Panc1 (cell line): Measurements from ENCODE around the gene ALK. TPM values are rescaled to one million over a fixed set of nuclear protein-coding genes. Genes with fewer than 3 reads are reported as not detected.

ENCODE experiments used
- ATAC-seq: fragments of 200-7000 bp; cut with Tn5 transposase; 2 replicates; pipeline ENCODE4 v1.9.1; 2020; ENCODE audit warnings: mild to moderate bottlenecking, moderate library complexity
- BruUV-seq: library from RNA; stranded (reverse); fragments of 400-500 nt; replicated peaks from 2 replicates; lab custom pipeline; 2021; lab: Mats Ljungman, UMichigan
- CTCF ChIA-PET: fragments of 300-600 bp; sonication (Branson Sonifier 250); formaldehyde crosslinking; loops from one replicate; lab custom pipeline; 2022; ENCODE audit warnings: antibody characterized with exemption; lab: Charles Lee
- POLR2A ChIA-PET: fragments of 300-600 bp; sonication (Branson Sonifier 250); formaldehyde crosslinking; loops from one replicate; lab custom pipeline; 2022; ENCODE audit warnings: antibody characterized with exemption; lab: Charles Lee
- DNase-seq: peaks from one replicate; pipeline ENCODE4 v3.0.0-alpha.2; 2010; ENCODE audit warnings: low read depth, low spot score
- H3K27ac ChIP-seq: 2 replicates; pipeline ENCODE4 v1.5.1; 2011; ENCODE audit warnings: mild to moderate bottlenecking, low read length, inconsistent platforms
- H3K27me3 ChIP-seq: fragments of 200-500 bp; sonication (Bioruptor generic); 2 replicates; pipeline ENCODE4 v1.6.0; 2014; ENCODE audit warnings: low read length, inconsistent platforms; ENCODE audit not compliant: control insufficient read depth, insufficient read depth
- H3K36me3 ChIP-seq: fragments of 200-500 bp; sonication (Bioruptor generic); 2 replicates; pipeline ENCODE4 v1.5.1; 2014; ENCODE audit warnings: inconsistent platforms, mild to moderate bottlenecking, low read length, moderate library complexity; ENCODE audit not compliant: control insufficient read depth, insufficient read depth
- H3K4me1 ChIP-seq: 2 replicates; pipeline ENCODE4 v1.5.1; 2011; ENCODE audit warnings: inconsistent platforms, mild to moderate bottlenecking, low read length, moderate library complexity; ENCODE audit not compliant: control insufficient read depth, insufficient read depth
- H3K4me3 ChIP-seq, 2 experiments: 2 replicates each; pipeline ENCODE4 v1.5.1; 2011 to 2012; ENCODE audit warnings: low read depth in 2 of 2, low read length in 2 of 2, mild to moderate bottlenecking in 2 of 2, inconsistent platforms in 1 of 2, moderate library complexity in 1 of 2
- H3K9me3 ChIP-seq: fragments of 200-500 bp; sonication (Bioruptor generic); 2 replicates; pipeline ENCODE4 v1.5.1; 2014; ENCODE audit warnings: low read depth, mild to moderate bottlenecking, inconsistent platforms, low read length, moderate library complexity; ENCODE audit not compliant: control insufficient read depth, insufficient read depth
- POLR2AphosphoS5 ChIP-seq: IDR thresholded peaks from 2 replicates; pipeline ENCODE4 v1.6.1; 2012; ENCODE audit warnings: mild to moderate bottlenecking, low read depth, low read length, moderate library complexity
- SIN3A ChIP-seq: IDR thresholded peaks from 2 replicates; pipeline ENCODE4 v1.6.1; 2012; ENCODE audit warnings: low read depth, mild to moderate bottlenecking, low read length, moderate library complexity, borderline replicate concordance; ENCODE audit not compliant: insufficient read depth
- TCF7L2 ChIP-seq: IDR thresholded peaks from 2 replicates; pipeline ENCODE4 v1.6.1; 2011; ENCODE audit warnings: mild to moderate bottlenecking, low read depth, low read length, inconsistent platforms
- in situ Hi-C: cut with HindIII; loops from 2 replicates; pipeline ENCODE4 v1.10.0; 2016; ENCODE audit warnings: low sequenced_read_pairs, low pct_unique_long_range_greater_than_20kb
- intact Hi-C: fragments of 100-400 bp; cut with micrococcal nuclease; formaldehyde crosslinking; loops from one replicate; pipeline ENCODE4 v1.10.0; 2022; ENCODE audit not compliant: unreplicated experiment
- total RNA-seq: library from RNA; stranded (reverse); gene quantifications from one replicate; pipeline ENCODE4 v1.2.1, GENCODE V29; 2021; ENCODE audit not compliant: unreplicated experiment
- TF ChIP-seq, protein P1 (sequence below): fragments of 450-650 bp; IDR thresholded peaks from 2 replicates; pipeline ENCODE4 v1.5.1; 2017; ENCODE audit warnings: mild to moderate bottlenecking
- TF ChIP-seq, protein P2 (sequence below), 2 experiments: IDR thresholded peaks; 2 replicates each; pipeline ENCODE4 v1.6.1; 2011 to 2012; ENCODE audit warnings: low read depth in 2 of 2, control low read depth in 1 of 2, low read length in 1 of 2, mild to moderate bottlenecking in 1 of 2, moderate library complexity in 1 of 2; ENCODE audit not compliant: insufficient read depth in 1 of 2

The ALK gene
- total RNA-seq, 1 experiment from 2014 or later: not detected

DNA sequence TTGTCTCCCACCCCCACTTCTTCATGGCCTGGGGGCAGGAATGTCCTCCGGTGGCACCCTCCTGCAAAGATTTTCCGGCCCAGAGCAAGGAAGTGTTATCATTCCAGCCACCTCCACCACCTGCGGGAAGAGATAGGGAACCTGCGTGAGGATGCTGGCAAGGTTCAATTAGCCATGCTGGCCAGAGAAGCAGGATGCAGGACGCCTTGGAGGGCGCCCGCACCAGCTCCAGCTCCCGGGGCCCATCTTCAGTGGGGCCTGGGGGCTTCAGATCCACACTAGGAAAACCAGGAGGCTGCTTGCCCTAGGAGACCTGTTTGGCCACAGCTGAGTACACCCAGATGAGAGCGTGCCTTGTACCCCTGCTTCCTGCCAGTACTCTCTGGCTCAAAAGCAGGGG lies 692.4 kb downstream of the ALK start:
- Histone ChIP-seq H3K4me1 (no peaks in the 10 kb centered on the region), H3K9me3 (no peaks in the 10 kb centered on the region), H3K4me3 (no peak overlapping the region), H3K36me3 (no peaks in the 10 kb centered on the region), H3K27me3 (peaks cover 5% of the 10 kb centered on the region), H3K27ac (no peak overlapping the region)
- DNase-seq (no peak), ATAC-seq (no peak)
- in situ Hi-C loops: no loop called here
- CTCF ChIA-PET: no interaction called here
- intact Hi-C loops: no loop called here
- BruUV-seq: no TSS peak
- POLR2A ChIA-PET: no interaction called here
- TF ChIP-seq, protein P1, sequence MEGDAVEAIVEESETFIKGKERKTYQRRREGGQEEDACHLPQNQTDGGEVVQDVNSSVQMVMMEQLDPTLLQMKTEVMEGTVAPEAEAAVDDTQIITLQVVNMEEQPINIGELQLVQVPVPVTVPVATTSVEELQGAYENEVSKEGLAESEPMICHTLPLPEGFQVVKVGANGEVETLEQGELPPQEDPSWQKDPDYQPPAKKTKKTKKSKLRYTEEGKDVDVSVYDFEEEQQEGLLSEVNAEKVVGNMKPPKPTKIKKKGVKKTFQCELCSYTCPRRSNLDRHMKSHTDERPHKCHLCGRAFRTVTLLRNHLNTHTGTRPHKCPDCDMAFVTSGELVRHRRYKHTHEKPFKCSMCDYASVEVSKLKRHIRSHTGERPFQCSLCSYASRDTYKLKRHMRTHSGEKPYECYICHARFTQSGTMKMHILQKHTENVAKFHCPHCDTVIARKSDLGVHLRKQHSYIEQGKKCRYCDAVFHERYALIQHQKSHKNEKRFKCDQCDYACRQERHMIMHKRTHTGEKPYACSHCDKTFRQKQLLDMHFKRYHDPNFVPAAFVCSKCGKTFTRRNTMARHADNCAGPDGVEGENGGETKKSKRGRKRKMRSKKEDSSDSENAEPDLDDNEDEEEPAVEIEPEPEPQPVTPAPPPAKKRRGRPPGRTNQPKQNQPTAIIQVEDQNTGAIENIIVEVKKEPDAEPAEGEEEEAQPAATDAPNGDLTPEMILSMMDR: no peak
- TF ChIP-seq SIN3A (no peak), TCF7L2 (no peak), POLR2AphosphoS5 (no peak)
- TF ChIP-seq, protein P2, sequence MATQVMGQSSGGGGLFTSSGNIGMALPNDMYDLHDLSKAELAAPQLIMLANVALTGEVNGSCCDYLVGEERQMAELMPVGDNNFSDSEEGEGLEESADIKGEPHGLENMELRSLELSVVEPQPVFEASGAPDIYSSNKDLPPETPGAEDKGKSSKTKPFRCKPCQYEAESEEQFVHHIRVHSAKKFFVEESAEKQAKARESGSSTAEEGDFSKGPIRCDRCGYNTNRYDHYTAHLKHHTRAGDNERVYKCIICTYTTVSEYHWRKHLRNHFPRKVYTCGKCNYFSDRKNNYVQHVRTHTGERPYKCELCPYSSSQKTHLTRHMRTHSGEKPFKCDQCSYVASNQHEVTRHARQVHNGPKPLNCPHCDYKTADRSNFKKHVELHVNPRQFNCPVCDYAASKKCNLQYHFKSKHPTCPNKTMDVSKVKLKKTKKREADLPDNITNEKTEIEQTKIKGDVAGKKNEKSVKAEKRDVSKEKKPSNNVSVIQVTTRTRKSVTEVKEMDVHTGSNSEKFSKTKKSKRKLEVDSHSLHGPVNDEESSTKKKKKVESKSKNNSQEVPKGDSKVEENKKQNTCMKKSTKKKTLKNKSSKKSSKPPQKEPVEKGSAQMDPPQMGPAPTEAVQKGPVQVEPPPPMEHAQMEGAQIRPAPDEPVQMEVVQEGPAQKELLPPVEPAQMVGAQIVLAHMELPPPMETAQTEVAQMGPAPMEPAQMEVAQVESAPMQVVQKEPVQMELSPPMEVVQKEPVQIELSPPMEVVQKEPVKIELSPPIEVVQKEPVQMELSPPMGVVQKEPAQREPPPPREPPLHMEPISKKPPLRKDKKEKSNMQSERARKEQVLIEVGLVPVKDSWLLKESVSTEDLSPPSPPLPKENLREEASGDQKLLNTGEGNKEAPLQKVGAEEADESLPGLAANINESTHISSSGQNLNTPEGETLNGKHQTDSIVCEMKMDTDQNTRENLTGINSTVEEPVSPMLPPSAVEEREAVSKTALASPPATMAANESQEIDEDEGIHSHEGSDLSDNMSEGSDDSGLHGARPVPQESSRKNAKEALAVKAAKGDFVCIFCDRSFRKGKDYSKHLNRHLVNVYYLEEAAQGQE (IDR thresholded peaks at IDR 0.05; ENCODE audit: insufficient read depth in 1 of 2, low read depth in 2 of 2, low read length in 1 of 2): no peak

DNA sequence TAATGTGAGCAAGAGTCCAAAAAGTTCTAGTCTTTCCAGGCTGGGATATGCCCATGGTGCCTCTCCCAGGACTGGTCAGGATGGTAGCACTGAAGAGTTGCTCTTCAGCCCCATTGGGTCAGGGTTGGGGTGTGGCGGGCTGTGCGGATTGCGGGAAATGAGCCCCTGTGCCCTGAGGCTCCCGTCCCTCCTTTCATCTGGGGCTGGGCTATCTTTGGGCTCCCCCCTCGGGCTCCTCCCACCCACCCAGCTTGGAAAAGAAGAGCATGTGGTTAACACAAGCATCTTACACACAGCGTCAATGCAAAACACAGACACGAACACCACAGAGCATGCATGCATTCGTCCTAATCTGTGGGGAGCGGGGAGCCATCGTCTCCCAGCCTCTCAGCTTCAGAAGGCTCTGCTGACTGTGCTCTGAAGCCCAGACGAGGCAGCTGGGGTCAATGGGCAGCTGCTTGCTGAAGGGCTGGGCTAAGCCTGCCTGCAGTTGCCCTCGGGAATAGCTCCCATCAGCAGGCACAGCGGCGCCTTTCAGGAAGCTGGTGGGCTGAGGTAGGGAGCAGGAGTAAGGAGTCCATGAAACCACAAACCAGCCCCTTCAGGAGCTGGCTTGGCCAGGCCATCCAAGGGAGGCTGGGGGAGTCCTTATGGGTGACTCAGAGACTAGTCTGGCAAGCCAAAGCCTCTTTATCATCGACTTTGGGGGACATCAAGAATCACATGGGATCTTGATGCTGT lies 693.3 kb downstream of the ALK start:
- ChIA-PET CTCF (interaction anchor here (0.7 kb wide), 1 partner anchor 50 kb away, joined by 9 read pairs; no protein-coding TSS in a partner anchor), POLR2A (no interaction called here)
- Histone ChIP-seq H3K36me3 (no peaks in the 10 kb centered on the region), H3K9me3 (no peaks in the 10 kb centered on the region), H3K27ac (no peak overlapping the region), H3K27me3 (peaks cover 5% of the 10 kb centered on the region), H3K4me3 (no peak overlapping the region), H3K4me1 (no peaks in the 10 kb centered on the region)
- intact Hi-C loops (no loop called here), in situ Hi-C loops (no loop called here)
- no peak for TF ChIP-seq POLR2AphosphoS5
- TF ChIP-seq, protein P2 (IDR thresholded peaks at IDR 0.05; ENCODE audit: insufficient read depth in 1 of 2, low read depth in 2 of 2, low read length in 1 of 2): no peak
- no TSS peak for BruUV-seq
- DNase-seq (no peak), ATAC-seq (peak; percentile 27; the same call in 1 of the 2 replicates)
